WTC11 (cell line): ENCODE data around the gene KDM4C. TPM values are rescaled to one million over a fixed set of nuclear protein-coding genes. Genes with fewer than 3 reads are reported as not detected.

ENCODE experiments used
- ATAC-seq: fragments of 200-7000 bp; cut with Tn5 transposase; 2 replicates; pipeline ENCODE4 v1.10.0; 2021; ENCODE audit warnings: mild to moderate bottlenecking, moderate library complexity
- CTCF ChIA-PET: fragments of 300-600 bp; sonication (Branson Sonifier 250); formaldehyde crosslinking; loops from one replicate; lab custom pipeline; 2021; ENCODE audit warnings: antibody characterized with exemption; lab: Charles Lee
- POLR2A ChIA-PET: fragments of 350-600 bp; sonication (Branson Sonifier 250); formaldehyde crosslinking; loops from one replicate; lab custom pipeline; 2021; ENCODE audit warnings: antibody characterized with exemption; lab: Charles Lee
- DNase-seq: peaks from one replicate; pipeline ENCODE4 v3.0.0; 2021; ENCODE audit warnings: low spot score
- H3K27ac Mint-ChIP-seq: 2 replicates; pipeline ENCODE4 v1.8.0; 2021; ENCODE audit warnings: mixed read lengths
- H3K27me3 Mint-ChIP-seq: 2 replicates; pipeline ENCODE4 v1.8.0; 2021; ENCODE audit warnings: low read depth, mild to moderate bottlenecking, moderate library complexity, mixed read lengths
- H3K36me3 Mint-ChIP-seq: 2 replicates; pipeline ENCODE4 v1.8.0; 2021; ENCODE audit warnings: mixed read lengths
- H3K4me1 Mint-ChIP-seq: 2 replicates; pipeline ENCODE4 v1.8.0; 2022; ENCODE audit warnings: mixed read lengths
- H3K4me3 Mint-ChIP-seq: 2 replicates; pipeline ENCODE4 v1.8.0; 2021; ENCODE audit warnings: mild to moderate bottlenecking, moderate library complexity, mixed read lengths
- H3K9me3 Mint-ChIP-seq: 2 replicates; pipeline ENCODE4 v1.8.0; 2021; ENCODE audit warnings: mixed read lengths
- CREB1 ChIP-seq: sonication (generic); formaldehyde crosslinking; IDR thresholded peaks from 2 replicates; pipeline ENCODE4 v1.8.0; 2023; ENCODE audit warnings: mild to moderate bottlenecking, missing genetic modification reagents
- E2F4 ChIP-seq: sonication (generic); formaldehyde crosslinking; IDR thresholded peaks from 2 replicates; pipeline ENCODE4 v1.8.1; 2022; ENCODE audit warnings: low read depth, mild to moderate bottlenecking, moderate library complexity, missing genetic modification reagents, borderline replicate concordance
- FOXJ3 ChIP-seq: sonication (generic); formaldehyde crosslinking; IDR thresholded peaks from 2 replicates; pipeline ENCODE4 v1.9.0; 2021; ENCODE audit warnings: missing genetic modification reagents, mild to moderate bottlenecking, borderline replicate concordance
- JAZF1 ChIP-seq: fragments of 250-450 bp; sonication (Bioruptor Pico); IDR thresholded peaks from 2 replicates; pipeline ENCODE4 v1.9.0; 2021; ENCODE audit warnings: moderate library complexity, mild to moderate bottlenecking, inconsistent platforms
- MXD4 ChIP-seq: fragments of 250-450 bp; sonication (Bioruptor Pico); IDR thresholded peaks from 2 replicates; pipeline ENCODE4 v1.8.0; 2021; ENCODE audit warnings: mild to moderate bottlenecking, moderate library complexity, borderline replicate concordance
- MYBL2 ChIP-seq: sonication (generic); formaldehyde crosslinking; IDR thresholded peaks from 2 replicates; pipeline ENCODE4 v1.8.1; 2023; ENCODE audit warnings: mild to moderate bottlenecking, moderate library complexity, missing genetic modification reagents
- NFATC4 ChIP-seq: fragments of 250-450 bp; sonication (Bioruptor Pico); IDR thresholded peaks from 2 replicates; pipeline ENCODE4 v1.9.0; 2021; ENCODE audit warnings: mild to moderate bottlenecking
- RELA ChIP-seq: sonication (generic); formaldehyde crosslinking; IDR thresholded peaks from 2 replicates; pipeline ENCODE4 v1.8.1; 2022; ENCODE audit warnings: missing genetic modification reagents, mild to moderate bottlenecking, borderline replicate concordance
- SMAD4 ChIP-seq: sonication (generic); formaldehyde crosslinking; IDR thresholded peaks from 2 replicates; pipeline ENCODE4 v1.8.0; 2022; ENCODE audit warnings: mild to moderate bottlenecking, missing genetic modification reagents
- TEAD1 ChIP-seq: sonication (generic); formaldehyde crosslinking; IDR thresholded peaks from 2 replicates; pipeline ENCODE4 v1.8.0; 2022; ENCODE audit warnings: mild to moderate bottlenecking, missing genetic modification reagents
- TP53 ChIP-seq: sonication (generic); formaldehyde crosslinking; IDR thresholded peaks from 2 replicates; pipeline ENCODE4 v1.8.1; 2023; ENCODE audit warnings: mild to moderate bottlenecking, missing genetic modification reagents
- USF2 ChIP-seq: sonication (generic); formaldehyde crosslinking; IDR thresholded peaks from 2 replicates; pipeline ENCODE4 v1.8.1; 2023; ENCODE audit warnings: mild to moderate bottlenecking, missing genetic modification reagents, moderate library complexity
- ZNF121 ChIP-seq: sonication (generic); formaldehyde crosslinking; IDR thresholded peaks from 2 replicates; pipeline ENCODE4 v1.8.0; 2023; ENCODE audit warnings: missing genetic modification reagents
- ZNF138 ChIP-seq: sonication (generic); formaldehyde crosslinking; conservative IDR thresholded peaks from 2 replicates; pipeline ENCODE4 v1.8.1; 2022; ENCODE audit warnings: mild to moderate bottlenecking, moderate library complexity, missing genetic modification reagents
- ZNF219 ChIP-seq: sonication (generic); formaldehyde crosslinking; IDR thresholded peaks from 2 replicates; pipeline ENCODE4 v1.8.0; 2023; ENCODE audit warnings: missing genetic modification reagents, mild to moderate bottlenecking, borderline replicate concordance
- ZNF317 ChIP-seq: sonication (generic); formaldehyde crosslinking; IDR thresholded peaks from 2 replicates; pipeline ENCODE4 v1.8.1; 2023; ENCODE audit warnings: low read depth, mild to moderate bottlenecking, moderate library complexity, missing genetic modification reagents, borderline replicate concordance
- ZNF423 ChIP-seq: fragments of 250-450 bp; sonication (Bioruptor Pico); IDR thresholded peaks from 2 replicates; pipeline ENCODE4 v2.1.2; 2022; ENCODE audit warnings: mild to moderate bottlenecking, moderate library complexity
- total RNA-seq: library from RNA; stranded (reverse); gene quantifications from 3 replicates; pipeline ENCODE4 v1.2.3, GENCODE V29; 2021
- TF ChIP-seq, protein P1 (sequence below): sonication (generic); formaldehyde crosslinking; IDR thresholded peaks from 2 replicates; pipeline ENCODE4 v1.8.1; 2023; ENCODE audit warnings: mild to moderate bottlenecking, missing genetic modification reagents
- TF ChIP-seq, protein P2 (sequence below): sonication (generic); formaldehyde crosslinking; IDR thresholded peaks from 2 replicates; pipeline ENCODE4 v1.8.1; 2023; ENCODE audit warnings: mild to moderate bottlenecking, missing genetic modification reagents, moderate library complexity
- TF ChIP-seq, protein P3 (sequence below): sonication (generic); formaldehyde crosslinking; IDR thresholded peaks from 2 replicates; pipeline ENCODE4 v1.8.0; 2022; ENCODE audit warnings: mild to moderate bottlenecking, missing genetic modification reagents
- TF ChIP-seq, protein P4 (sequence below): sonication (generic); formaldehyde crosslinking; IDR thresholded peaks from 2 replicates; pipeline ENCODE4 v1.8.1; 2023; ENCODE audit warnings: mild to moderate bottlenecking, missing genetic modification reagents, borderline replicate concordance
- TF ChIP-seq, protein P5 (sequence below): fragments of 250-450 bp; sonication (Bioruptor Pico); IDR thresholded peaks from 2 replicates; pipeline ENCODE4 v1.8.0; 2021; ENCODE audit warnings: mild to moderate bottlenecking
- TF ChIP-seq, protein P6 (sequence below): sonication (generic); formaldehyde crosslinking; IDR thresholded peaks from 2 replicates; pipeline ENCODE4 v1.8.0; 2022; ENCODE audit warnings: mild to moderate bottlenecking, missing genetic modification reagents

The KDM4C gene
- total RNA-seq, 1 experiment from 2014 or later: 29.2 TPM

GRCh38 chr9:6931913-6932312, 174.1 kb downstream of the KDM4C start:
- peaks cover 2% of the 10 kb centered on the region; the same call in 1 of the 2 replicates for H3K36me3 Mint-ChIP-seq
- H3K27me3 Mint-ChIP-seq: no peaks in the 10 kb centered on the region
- POLR2A ChIA-PET: no interaction called here
- no peak overlapping the region for H3K4me3 Mint-ChIP-seq
- CTCF ChIA-PET: interaction anchor here (0.5 to 1.6 kb wide), 6 partner anchors 11 to 105 kb away, joined by 4 to 11 read pairs (median 4); no protein-coding TSS in a partner anchor
- DNase-seq: no peak
- H3K9me3 Mint-ChIP-seq: peaks cover 9% of the 10 kb centered on the region
- H3K27ac Mint-ChIP-seq: peak overlapping the region; percentile 14; the same call in 1 of the 2 replicates
- TF ChIP-seq SMAD4 (CRISPR knock-in tag): no peak
- TF ChIP-seq, protein P1, sequence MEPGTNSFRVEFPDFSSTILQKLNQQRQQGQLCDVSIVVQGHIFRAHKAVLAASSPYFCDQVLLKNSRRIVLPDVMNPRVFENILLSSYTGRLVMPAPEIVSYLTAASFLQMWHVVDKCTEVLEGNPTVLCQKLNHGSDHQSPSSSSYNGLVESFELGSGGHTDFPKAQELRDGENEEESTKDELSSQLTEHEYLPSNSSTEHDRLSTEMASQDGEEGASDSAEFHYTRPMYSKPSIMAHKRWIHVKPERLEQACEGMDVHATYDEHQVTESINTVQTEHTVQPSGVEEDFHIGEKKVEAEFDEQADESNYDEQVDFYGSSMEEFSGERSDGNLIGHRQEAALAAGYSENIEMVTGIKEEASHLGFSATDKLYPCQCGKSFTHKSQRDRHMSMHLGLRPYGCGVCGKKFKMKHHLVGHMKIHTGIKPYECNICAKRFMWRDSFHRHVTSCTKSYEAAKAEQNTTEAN (CRISPR knock-in tag): no peak
- no peak for ATAC-seq
- H3K4me1 Mint-ChIP-seq: peaks cover 16% of the 10 kb centered on the region

DNA sequence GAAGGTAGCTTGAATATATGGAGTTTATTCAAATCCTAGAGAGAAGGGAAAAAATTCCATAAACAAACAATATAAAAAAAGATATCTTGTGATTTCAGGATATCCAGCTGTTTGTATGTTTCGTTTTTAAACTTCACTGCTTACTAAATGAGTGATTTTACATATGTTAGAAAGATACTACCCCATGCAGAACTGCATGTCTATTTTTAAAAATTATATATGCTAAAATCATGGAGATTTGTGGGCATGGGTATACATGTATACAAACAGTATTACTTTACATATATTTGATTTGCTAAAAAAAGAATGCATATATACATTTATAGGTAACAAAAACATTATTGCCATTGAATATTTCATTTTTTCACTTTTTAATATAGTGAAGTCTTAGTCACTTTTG, 178.3 kb downstream of the KDM4C start:
- POLR2A ChIA-PET: no interaction called here
- H3K4me3 Mint-ChIP-seq: no peak overlapping the region
- CTCF ChIA-PET: no interaction called here
- H3K27me3 Mint-ChIP-seq: no peaks in the 10 kb centered on the region
- H3K36me3 Mint-ChIP-seq: peaks cover 9% of the 10 kb centered on the region
- DNase-seq (no peak), ATAC-seq (no peak)
- H3K4me1 Mint-ChIP-seq: no peaks in the 10 kb centered on the region
- H3K27ac Mint-ChIP-seq: no peak overlapping the region
- TF ChIP-seq, protein P2, sequence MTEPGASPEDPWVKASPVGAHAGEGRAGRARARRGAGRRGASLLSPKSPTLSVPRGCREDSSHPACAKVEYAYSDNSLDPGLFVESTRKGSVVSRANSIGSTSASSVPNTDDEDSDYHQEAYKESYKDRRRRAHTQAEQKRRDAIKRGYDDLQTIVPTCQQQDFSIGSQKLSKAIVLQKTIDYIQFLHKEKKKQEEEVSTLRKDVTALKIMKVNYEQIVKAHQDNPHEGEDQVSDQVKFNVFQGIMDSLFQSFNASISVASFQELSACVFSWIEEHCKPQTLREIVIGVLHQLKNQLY: no peak
- TF ChIP-seq ZNF317 (CRISPR knock-in tag) (no peak), ZNF219 (CRISPR knock-in tag) (no peak), MXD4 (CRISPR knock-in tag) (no peak), MYBL2 (CRISPR knock-in tag) (no peak), JAZF1 (CRISPR knock-in tag) (no peak), ZNF138 (CRISPR knock-in tag) (no peak)
- peaks cover 17% of the 10 kb centered on the region for H3K9me3 Mint-ChIP-seq

DNA sequence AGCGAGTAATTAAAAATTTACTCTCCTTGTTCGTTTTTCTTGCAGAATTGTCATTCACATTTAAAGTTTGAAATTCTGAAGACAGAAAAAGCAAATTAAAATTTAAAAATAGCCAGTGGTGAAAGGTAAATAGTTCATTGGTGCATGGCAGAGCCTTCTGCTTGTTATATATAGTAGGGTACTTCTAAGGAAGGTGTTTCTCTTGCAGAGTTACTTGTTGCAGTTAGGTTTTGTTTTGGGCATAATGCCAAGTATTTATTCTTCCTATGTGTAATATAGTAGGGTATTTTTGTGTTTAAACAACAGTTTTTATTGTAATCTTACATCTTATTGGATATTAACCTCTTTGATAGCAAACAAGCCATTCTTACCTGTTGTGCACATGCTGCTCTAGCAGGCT, 179.4 kb downstream of the KDM4C start:
- ChIA-PET POLR2A (no interaction called here), CTCF (no interaction called here)
- Mint-ChIP-seq H3K9me3 (peaks cover 17% of the 10 kb centered on the region), H3K4me1 (no peaks in the 10 kb centered on the region), H3K27me3 (no peaks in the 10 kb centered on the region), H3K4me3 (no peak overlapping the region), H3K36me3 (peaks cover 9% of the 10 kb centered on the region), H3K27ac (no peak overlapping the region)
- no peak for DNase-seq
- ATAC-seq: no peak
- TF ChIP-seq ZNF121 (no peak), FOXJ3 (CRISPR knock-in tag) (no peak), NFATC4 (CRISPR knock-in tag) (no peak), E2F4 (no peak), TEAD1 (CRISPR knock-in tag) (no peak), USF2 (no peak), ZNF219 (CRISPR knock-in tag) (no peak), RELA (no peak), ZNF423 (no peak), TP53 (no peak), CREB1 (CRISPR knock-in tag) (no peak)
- TF ChIP-seq, protein P3, sequence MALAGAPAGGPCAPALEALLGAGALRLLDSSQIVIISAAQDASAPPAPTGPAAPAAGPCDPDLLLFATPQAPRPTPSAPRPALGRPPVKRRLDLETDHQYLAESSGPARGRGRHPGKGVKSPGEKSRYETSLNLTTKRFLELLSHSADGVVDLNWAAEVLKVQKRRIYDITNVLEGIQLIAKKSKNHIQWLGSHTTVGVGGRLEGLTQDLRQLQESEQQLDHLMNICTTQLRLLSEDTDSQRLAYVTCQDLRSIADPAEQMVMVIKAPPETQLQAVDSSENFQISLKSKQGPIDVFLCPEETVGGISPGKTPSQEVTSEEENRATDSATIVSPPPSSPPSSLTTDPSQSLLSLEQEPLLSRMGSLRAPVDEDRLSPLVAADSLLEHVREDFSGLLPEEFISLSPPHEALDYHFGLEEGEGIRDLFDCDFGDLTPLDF (CRISPR knock-in tag): no peak
- TF ChIP-seq, protein P4, sequence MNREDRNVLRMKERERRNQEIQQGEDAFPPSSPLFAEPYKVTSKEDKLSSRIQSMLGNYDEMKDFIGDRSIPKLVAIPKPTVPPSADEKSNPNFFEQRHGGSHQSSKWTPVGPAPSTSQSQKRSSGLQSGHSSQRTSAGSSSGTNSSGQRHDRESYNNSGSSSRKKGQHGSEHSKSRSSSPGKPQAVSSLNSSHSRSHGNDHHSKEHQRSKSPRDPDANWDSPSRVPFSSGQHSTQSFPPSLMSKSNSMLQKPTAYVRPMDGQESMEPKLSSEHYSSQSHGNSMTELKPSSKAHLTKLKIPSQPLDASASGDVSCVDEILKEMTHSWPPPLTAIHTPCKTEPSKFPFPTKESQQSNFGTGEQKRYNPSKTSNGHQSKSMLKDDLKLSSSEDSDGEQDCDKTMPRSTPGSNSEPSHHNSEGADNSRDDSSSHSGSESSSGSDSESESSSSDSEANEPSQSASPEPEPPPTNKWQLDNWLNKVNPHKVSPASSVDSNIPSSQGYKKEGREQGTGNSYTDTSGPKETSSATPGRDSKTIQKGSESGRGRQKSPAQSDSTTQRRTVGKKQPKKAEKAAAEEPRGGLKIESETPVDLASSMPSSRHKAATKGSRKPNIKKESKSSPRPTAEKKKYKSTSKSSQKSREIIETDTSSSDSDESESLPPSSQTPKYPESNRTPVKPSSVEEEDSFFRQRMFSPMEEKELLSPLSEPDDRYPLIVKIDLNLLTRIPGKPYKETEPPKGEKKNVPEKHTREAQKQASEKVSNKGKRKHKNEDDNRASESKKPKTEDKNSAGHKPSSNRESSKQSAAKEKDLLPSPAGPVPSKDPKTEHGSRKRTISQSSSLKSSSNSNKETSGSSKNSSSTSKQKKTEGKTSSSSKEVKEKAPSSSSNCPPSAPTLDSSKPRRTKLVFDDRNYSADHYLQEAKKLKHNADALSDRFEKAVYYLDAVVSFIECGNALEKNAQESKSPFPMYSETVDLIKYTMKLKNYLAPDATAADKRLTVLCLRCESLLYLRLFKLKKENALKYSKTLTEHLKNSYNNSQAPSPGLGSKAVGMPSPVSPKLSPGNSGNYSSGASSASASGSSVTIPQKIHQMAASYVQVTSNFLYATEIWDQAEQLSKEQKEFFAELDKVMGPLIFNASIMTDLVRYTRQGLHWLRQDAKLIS (CRISPR knock-in tag): no peak
- TF ChIP-seq, protein P5, sequence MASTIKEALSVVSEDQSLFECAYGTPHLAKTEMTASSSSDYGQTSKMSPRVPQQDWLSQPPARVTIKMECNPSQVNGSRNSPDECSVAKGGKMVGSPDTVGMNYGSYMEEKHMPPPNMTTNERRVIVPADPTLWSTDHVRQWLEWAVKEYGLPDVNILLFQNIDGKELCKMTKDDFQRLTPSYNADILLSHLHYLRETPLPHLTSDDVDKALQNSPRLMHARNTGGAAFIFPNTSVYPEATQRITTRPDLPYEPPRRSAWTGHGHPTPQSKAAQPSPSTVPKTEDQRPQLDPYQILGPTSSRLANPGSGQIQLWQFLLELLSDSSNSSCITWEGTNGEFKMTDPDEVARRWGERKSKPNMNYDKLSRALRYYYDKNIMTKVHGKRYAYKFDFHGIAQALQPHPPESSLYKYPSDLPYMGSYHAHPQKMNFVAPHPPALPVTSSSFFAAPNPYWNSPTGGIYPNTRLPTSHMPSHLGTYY (CRISPR knock-in tag): no peak
- TF ChIP-seq, protein P6, sequence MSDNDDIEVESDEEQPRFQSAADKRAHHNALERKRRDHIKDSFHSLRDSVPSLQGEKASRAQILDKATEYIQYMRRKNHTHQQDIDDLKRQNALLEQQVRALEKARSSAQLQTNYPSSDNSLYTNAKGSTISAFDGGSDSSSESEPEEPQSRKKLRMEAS (CRISPR knock-in tag): no peak
